Placental epithelial cell (primary cell): ENCODE data around the gene HLA-DRB1. TPM values are rescaled to one million over a fixed set of nuclear protein-coding genes. Genes with fewer than 3 reads are reported as not detected.

Experiments used
- small RNA-seq: library from RNA; depleted of rRNA; stranded (forward); fragments of <200 nt; gene quantifications from one replicate; pipeline ENCODE3, GENCODE V24; 2012
- total RNA-seq: library from RNA; depleted of rRNA; stranded (reverse); fragments of >200 nt; gene quantifications from 2 replicates; pipeline ENCODE4 v1.2.3, GENCODE V29; 2012

The HLA-DRB1 gene
- 0.22 and 1.2 TPM in 2 replicates for total RNA-seq

GRCh38 chr6:32589596-32590449, at the start of gene HLA-DRB1:
HLA-DRB1 (minus strand) TSS chr6:32589848; CDS start chr6:32589742, 106 bp downstream.

DNA sequence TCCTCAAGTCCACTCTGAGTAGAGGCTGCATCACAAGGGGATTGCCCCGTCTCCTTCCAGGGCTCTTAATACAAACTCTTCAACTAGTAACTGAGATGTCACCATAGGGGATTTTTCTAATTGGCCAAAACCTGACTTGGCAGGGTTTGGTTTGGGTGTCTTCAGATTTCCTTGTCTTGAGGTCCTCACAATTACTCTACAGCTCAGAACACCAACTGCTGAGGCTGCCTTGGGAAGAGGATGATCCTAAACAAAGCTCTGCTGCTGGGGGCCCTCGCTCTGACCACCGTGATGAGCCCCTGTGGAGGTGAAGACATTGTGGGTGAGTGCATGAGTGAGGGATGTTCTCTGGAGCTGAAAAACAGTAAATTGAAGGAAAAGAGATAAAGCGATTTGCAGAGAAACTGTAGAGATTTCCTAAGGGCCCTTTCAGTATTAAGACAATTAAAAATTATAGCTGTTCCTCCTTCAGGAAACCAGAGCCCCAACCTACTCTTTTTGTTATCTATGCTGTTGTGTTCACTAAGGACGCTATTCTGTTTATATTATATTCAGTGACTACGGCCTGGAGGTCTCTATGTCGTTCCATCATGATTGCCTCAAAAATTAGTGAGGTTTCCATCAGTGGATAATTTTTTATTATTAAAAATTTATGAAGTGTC, 47.7 kb upstream of the HLA-DRB1 start, which contains the start of gene HLA-DQA1:
Gene HLA-DQA1 (plus strand): TSS at position 188 of the 662 bp plus-strand sequence. CDS start 53 bp downstream, at position 241.

DNA sequence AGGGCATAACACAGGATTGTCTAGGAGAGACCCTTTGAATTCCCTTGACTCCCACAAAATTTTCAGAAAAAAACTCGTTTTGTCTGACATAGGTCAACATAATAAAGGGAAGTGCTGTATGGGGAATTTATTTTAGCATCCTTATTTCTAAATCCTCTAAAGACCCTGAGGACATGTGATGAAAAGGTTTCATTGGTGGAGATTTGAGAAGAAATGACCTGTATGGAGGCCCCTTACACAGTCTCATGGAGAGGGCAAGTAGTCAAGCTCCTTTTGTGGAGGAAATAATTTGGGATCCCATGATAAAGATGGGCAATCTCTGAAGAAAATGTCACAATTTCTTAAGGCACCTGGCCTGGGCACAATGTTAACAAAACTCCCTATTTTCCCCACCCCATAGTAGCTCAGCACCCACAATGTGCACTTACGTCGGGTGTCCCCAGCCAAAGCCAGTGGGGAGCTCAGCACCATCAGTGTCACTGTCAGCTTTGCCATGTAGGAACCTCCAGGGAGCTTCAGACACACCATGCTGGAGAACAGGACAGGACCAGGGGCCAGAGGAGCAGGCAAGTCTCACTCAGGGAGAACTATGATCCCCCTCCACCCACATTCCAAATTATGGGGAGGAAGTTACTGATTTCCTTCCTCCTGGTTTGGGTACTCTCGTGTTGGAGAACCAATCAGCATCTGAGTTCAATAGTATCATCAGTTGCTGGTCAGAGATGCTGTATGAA, 59.8 kb downstream of the HLA-DRB1 start, which contains the start of gene HLA-DRB5:
Gene HLA-DRB5 (minus strand): TSS at position 591 of the 734 bp plus-strand sequence. CDS start 63 bp downstream, at position 528.

Small RNA genes within 50 kb of the gene (small RNA-seq; reads per million reads assigned to genes)
- gene RNU1-61P, result not detected

Other genes starting within 250 kb of the HLA-DRB1 start
- gene TSBP1, start 217.9 kb downstream of the HLA-DRB1 start, total RNA-seq, result not detected in 2 replicates
- gene BTNL2, start 182.7 kb downstream of the HLA-DRB1 start, total RNA-seq, result not detected in 2 replicates
- not detected in 2 replicates for gene HLA-DRA, start 150.0 kb downstream of the HLA-DRB1 start, total RNA-seq
- gene HLA-DRB5, start 59.6 kb downstream of the HLA-DRB1 start, total RNA-seq, result not detected in 2 replicates
- gene HLA-DQA1, start 47.6 kb upstream of the HLA-DRB1 start, total RNA-seq, result not detected in 2 replicates
- gene HLA-DQB1, start 76.8 kb upstream of the HLA-DRB1 start, total RNA-seq, result 0.22 TPM in 1 of 2 replicates, not detected in the other
- not detected in 2 replicates for gene HLA-DQA2, start 151.5 kb upstream of the HLA-DRB1 start, total RNA-seq
- not detected in 2 replicates for gene HLA-DQB2, start 173.7 kb upstream of the HLA-DRB1 start, total RNA-seq
- 1.2 and 3.0 TPM in 2 replicates for gene HLA-DOB, start 227.2 kb upstream of the HLA-DRB1 start, total RNA-seq
- gene TAP2, start 248.9 kb upstream of the HLA-DRB1 start, total RNA-seq, result 24.7 and 73.0 TPM in 2 replicates